K562 (cell line): Measurements from ENCODE around the gene KCNA2. TPM values are rescaled to one million over a fixed set of nuclear protein-coding genes. Genes with fewer than 3 reads are reported as not detected.

Experiments used
- ATAC-seq: fragments of 200-7000 bp; cut with Tn5 transposase; 3 replicates; pipeline ENCODE4 v1.9.1; 2020; ENCODE audit warnings: moderate library complexity
- BruUV-seq: library from RNA; stranded (reverse); fragments of 400-500 nt; replicated peaks from 2 replicates; lab custom pipeline; 2021; lab: Mats Ljungman, UMichigan
- CTCF ChIA-PET: fragments of 300-600 bp; formaldehyde crosslinking; extraction: SDS; loops from one replicate; lab custom pipeline; 2021; ENCODE audit warnings: low intra/inter-chr PET ratio; lab: Yijun Ruan, JAX
- POLR2A ChIA-PET: fragments of 300-600, 350-650 bp; sonication (Branson Sonifier 250); formaldehyde crosslinking; extraction: SDS; loops from one replicate; lab custom pipeline; 2021; ENCODE audit warnings: antibody characterized with exemption, inconsistent platforms; lab: Yijun Ruan, JAX
- DNase-seq, 4 experiments: peaks; one replicate each; pipeline versions ENCODE4 v3.0.0 to v3.0.0-alpha.2; 2011 to 2018; ENCODE audit warnings: low spot score in 3 of 4, mixed read lengths in 3 of 4; ENCODE audit errors: extremely low read depth in 1 of 4
- FAIRE-seq: peaks from 2 replicates; lab custom pipeline; 2011; peaks lifted over from hg19 to GRCh38; lab: Jason Lieb, UNC
- H2AFZ ChIP-seq: 2 replicates; pipeline ENCODE4 v1.6.0; 2011; ENCODE audit warnings: low read depth, low read length, control low read depth, inconsistent platforms
- H3K27ac ChIP-seq: fragments of 200-600 bp; 3 replicates; pipeline ENCODE4 v1.8.0; 2011; ENCODE audit warnings: low read depth, mild to moderate bottlenecking, control low read depth, inconsistent platforms, low read length, moderate library complexity, mixed read lengths; ENCODE audit errors: extremely low read depth
- H3K27me3 ChIP-seq, 2 experiments: fragments of 300-600 bp in 1 of 2; 2 replicates in 1 of 2; 3 replicates in 1 of 2; pipeline versions ENCODE4 v1.6.0 to v1.8.0; 2011; ENCODE audit warnings: inconsistent platforms in 2 of 2, low read length in 2 of 2, mild to moderate bottlenecking in 1 of 2, mixed read lengths in 1 of 2, moderate library complexity in 1 of 2; ENCODE audit not compliant: control insufficient read depth in 2 of 2, insufficient read depth in 2 of 2
- H3K36me3 ChIP-seq: fragments of 300-600 bp; 3 replicates; pipeline ENCODE4 v1.8.0; 2011; ENCODE audit warnings: mild to moderate bottlenecking, low read length, inconsistent platforms; ENCODE audit not compliant: control insufficient read depth, insufficient read depth
- H3K4me1 ChIP-seq, 2 experiments: fragments of 200-600 bp in 1 of 2; replicated peaks in 1 of 2; 2 replicates in 1 of 2; 3 replicates in 1 of 2; pipeline versions ENCODE4 v1.5.1 to v1.8.0; 2011; ENCODE audit warnings: inconsistent platforms in 2 of 2, low read length in 2 of 2, mild to moderate bottlenecking in 1 of 2, mixed read lengths in 1 of 2, moderate library complexity in 1 of 2; ENCODE audit not compliant: control insufficient read depth in 2 of 2, insufficient read depth in 2 of 2
- H3K4me2 ChIP-seq: 2 replicates; pipeline ENCODE4 v1.6.1; 2011; ENCODE audit warnings: low read length, control low read depth, inconsistent platforms, mixed read lengths; ENCODE audit not compliant: insufficient read depth
- H3K4me3 ChIP-seq: fragments of 200-600 bp; sonication (generic), shearing (Covaris generic); 2 replicates; pipeline ENCODE4 v1.5.1; 2016; ENCODE audit warnings: control low read depth, inconsistent platforms
- H3K79me2 ChIP-seq: fragments of 200-600 bp; 3 replicates; pipeline ENCODE4 v1.8.0; 2011; ENCODE audit warnings: low read length, inconsistent platforms; ENCODE audit not compliant: control insufficient read depth, insufficient read depth
- H3K9ac ChIP-seq, 2 experiments: 2 replicates each; pipeline versions ENCODE4 v1.6.0 to v1.6.1; 2011; ENCODE audit warnings: low read depth in 2 of 2, low read length in 2 of 2, control low read depth in 1 of 2, inconsistent platforms in 1 of 2, mild to moderate bottlenecking in 1 of 2, mixed read lengths in 1 of 2; ENCODE audit not compliant: insufficient read depth in 1 of 2
- H3K9me1 ChIP-seq: one replicate; pipeline ENCODE4 v1.6.0; 2011; ENCODE audit warnings: inconsistent platforms, mild to moderate bottlenecking, low read length, moderate library complexity; ENCODE audit not compliant: control insufficient read depth, insufficient read depth
- H3K9me3 ChIP-seq: replicated peaks from 2 replicates; pipeline ENCODE4 v1.5.1; 2011; ENCODE audit warnings: low read depth, low read length, inconsistent platforms; ENCODE audit not compliant: control insufficient read depth, insufficient read depth
- H4K20me1 ChIP-seq: replicated peaks from 2 replicates; pipeline ENCODE4 v1.6.1; 2011; ENCODE audit warnings: low read length, inconsistent platforms, mixed read lengths; ENCODE audit not compliant: control insufficient read depth, insufficient read depth
- CXXC5 ChIP-seq: fragments of 250-450 bp; sonication (Bioruptor Pico); IDR thresholded peaks from 2 replicates; pipeline ENCODE4 v1.8.0; 2022; ENCODE audit warnings: inconsistent platforms, mild to moderate bottlenecking, moderate library complexity
- ZNF436 ChIP-seq: fragments of 250-450, 450-650 bp; sonication (Bioruptor Pico); formaldehyde crosslinking; IDR thresholded peaks from 2 replicates; pipeline ENCODE4 v1.7.0; 2020; ENCODE audit warnings: mild to moderate bottlenecking
- WGBS: fragments of 100-300 bp; shearing (Covaris generic); methylation state at CpG from one replicate; pipeline ENCODE4 v1.1.6; 2016; ENCODE audit warnings: low coverage, mixed read lengths; ENCODE audit not compliant: insufficient coverage; ENCODE audit errors: missing lambda C conversion rate; 5-methylcytosine and 5-hydroxymethylcytosine counted together
- in situ Hi-C: fragments of 300-500 bp; cut with MboI; formaldehyde crosslinking; loops from 4 replicates; pipeline ENCODE4 v1.15.0; 2018; ENCODE audit warnings: inconsistent platforms, mixed read lengths
- intact Hi-C: fragments of 100-400 bp; cut with micrococcal nuclease; formaldehyde crosslinking; loops from 2 replicates; pipeline ENCODE4 v1.14.2; 2022
- polyA plus RNA-seq, 8 experiments: library from polyadenylated mRNA; depleted of rRNA in 4 of 8; stranded (reverse) in 5 of 8; unstranded in 3 of 8; fragments of >200 nt; fragmentation: Nextera tagmentation in 2 of 8; fragmentation: Illumina TruSeq in 1 of 8; extraction: Ambion mirVana in 2 of 8; extraction: Trizol in 1 of 8; gene quantifications; 2 replicates each; pipeline versions ENCODE4 v1.2.1 to v1.2.3, GENCODE V29; 2011 to 2014; ENCODE audit warnings: inconsistent platforms in 1 of 8, missing spikeins in 1 of 8
- total RNA-seq, 7 experiments: library from RNA; depleted of rRNA in 6 of 7; stranded (reverse); fragments of >200 nt in 6 of 7; fragmentation: Illumina TruSeq in 2 of 7; extraction: Trizol in 2 of 7; gene quantifications; 2 replicates each; pipeline versions ENCODE4 v1.2.1 to v1.2.3, GENCODE V29; 2011 to 2021; ENCODE audit warnings: low replicate concordance in 1 of 7
- TF ChIP-seq, protein P1 (sequence below): fragments of 250-450 bp; sonication (Bioruptor Pico); IDR thresholded peaks from 2 replicates; pipeline ENCODE4 v1.4.0; 2020; ENCODE audit warnings: mild to moderate bottlenecking, moderate library complexity
- TF ChIP-seq, protein P2 (sequence below): fragments of 200-800 bp; sonication (Bioruptor generic); IDR thresholded peaks from 2 replicates; pipeline ENCODE4 v1.6.1; 2016; ENCODE audit warnings: missing genetic modification characterization, missing compliant biosample characterization
- TF ChIP-seq, protein P3 (sequence below): sonication (generic); formaldehyde crosslinking; IDR thresholded peaks from 2 replicates; pipeline ENCODE4 v1.8.0; 2022; ENCODE audit warnings: mild to moderate bottlenecking, missing genetic modification reagents

The KCNA2 gene
- total and polyA plus RNA-seq, 9 of the 15 experiments (the other 6 are each of a cell fraction or from before 2014, with no cell fraction given), result not detected

DNA sequence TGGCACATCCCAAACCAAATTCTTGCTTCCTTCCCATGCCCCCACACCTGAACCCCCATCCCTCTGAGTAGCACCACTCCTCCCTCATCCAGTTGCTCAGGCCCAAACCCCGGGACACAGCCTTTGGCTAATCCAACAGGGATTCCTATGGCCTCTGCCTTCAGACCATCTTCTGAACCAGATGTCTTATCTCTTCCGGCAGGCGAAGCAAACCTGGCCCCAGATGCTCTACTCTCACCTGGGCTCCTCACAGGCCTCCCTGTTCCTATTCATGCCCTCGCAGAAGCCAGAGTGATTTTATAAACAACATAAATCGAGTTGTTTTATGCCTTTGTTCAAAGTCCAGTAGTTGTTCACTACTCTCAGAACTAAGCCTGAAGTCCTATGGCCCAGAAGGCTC, 12.5 kb upstream of the KCNA2 start:
- no peak for DNase-seq
- Histone ChIP-seq H3K9me1 (no peaks in the 10 kb centered on the region), H2AFZ (no peak overlapping the region), H3K36me3 (no peaks in the 10 kb centered on the region), H3K9me3 (no peaks in the 10 kb centered on the region), H3K79me2 (no peaks in the 10 kb centered on the region), H3K9ac (no peak overlapping the region), H3K4me2 (no peak overlapping the region), H3K4me3 (no peak overlapping the region), H3K27me3 (peaks cover 8 to 13% of the 10 kb centered on the region in 2 experiments; a peak in 4 of 5 replicates), H3K4me1 (peaks cover 20 to 22% of the 10 kb centered on the region in 2 experiments), H4K20me1 (no peaks in the 10 kb centered on the region; the same call in 1 of the 2 replicates), H3K27ac (no peak overlapping the region)
- ATAC-seq, result no peak
- no TSS peak for BruUV-seq
- in situ Hi-C loops (no loop called here), intact Hi-C loops (loop anchor here (1.0 to 5.0 kb wide), 3 partner anchors 148 to 374 kb away; no protein-coding TSS in a partner anchor)
- ChIA-PET POLR2A (interaction anchor here (0.5 to 1.1 kb wide), 4 partner anchors 147 to 446 kb away, joined by 3 to 5 read pairs (median 4); no protein-coding TSS in a partner anchor), CTCF (interaction anchor here (0.6 to 0.7 kb wide), 2 partner anchors 148 to 414 kb away, joined by 3 to 6 read pairs; no protein-coding TSS in a partner anchor)
- 32% methylated on average over 5 of the region's 5 CpGs for WGBS
- FAIRE-seq, result no peak
- TF ChIP-seq CXXC5 (no peak), ZNF436 (no peak)
- TF ChIP-seq, protein P1, sequence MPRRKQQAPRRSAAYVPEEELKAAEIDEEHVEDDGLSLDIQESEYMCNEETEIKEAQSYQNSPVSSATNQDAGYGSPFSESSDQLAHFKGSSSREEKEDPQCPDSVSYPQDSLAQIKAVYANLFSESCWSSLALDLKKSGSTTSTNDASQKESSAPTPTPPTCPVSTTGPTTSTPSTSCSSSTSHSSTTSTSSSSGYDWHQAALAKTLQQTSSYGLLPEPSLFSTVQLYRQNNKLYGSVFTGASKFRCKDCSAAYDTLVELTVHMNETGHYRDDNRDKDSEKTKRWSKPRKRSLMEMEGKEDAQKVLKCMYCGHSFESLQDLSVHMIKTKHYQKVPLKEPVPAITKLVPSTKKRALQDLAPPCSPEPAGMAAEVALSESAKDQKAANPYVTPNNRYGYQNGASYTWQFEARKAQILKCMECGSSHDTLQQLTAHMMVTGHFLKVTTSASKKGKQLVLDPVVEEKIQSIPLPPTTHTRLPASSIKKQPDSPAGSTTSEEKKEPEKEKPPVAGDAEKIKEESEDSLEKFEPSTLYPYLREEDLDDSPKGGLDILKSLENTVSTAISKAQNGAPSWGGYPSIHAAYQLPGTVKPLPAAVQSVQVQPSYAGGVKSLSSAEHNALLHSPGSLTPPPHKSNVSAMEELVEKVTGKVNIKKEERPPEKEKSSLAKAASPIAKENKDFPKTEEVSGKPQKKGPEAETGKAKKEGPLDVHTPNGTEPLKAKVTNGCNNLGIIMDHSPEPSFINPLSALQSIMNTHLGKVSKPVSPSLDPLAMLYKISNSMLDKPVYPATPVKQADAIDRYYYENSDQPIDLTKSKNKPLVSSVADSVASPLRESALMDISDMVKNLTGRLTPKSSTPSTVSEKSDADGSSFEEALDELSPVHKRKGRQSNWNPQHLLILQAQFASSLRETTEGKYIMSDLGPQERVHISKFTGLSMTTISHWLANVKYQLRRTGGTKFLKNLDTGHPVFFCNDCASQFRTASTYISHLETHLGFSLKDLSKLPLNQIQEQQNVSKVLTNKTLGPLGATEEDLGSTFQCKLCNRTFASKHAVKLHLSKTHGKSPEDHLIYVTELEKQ, result no peak
- TF ChIP-seq, protein P2, sequence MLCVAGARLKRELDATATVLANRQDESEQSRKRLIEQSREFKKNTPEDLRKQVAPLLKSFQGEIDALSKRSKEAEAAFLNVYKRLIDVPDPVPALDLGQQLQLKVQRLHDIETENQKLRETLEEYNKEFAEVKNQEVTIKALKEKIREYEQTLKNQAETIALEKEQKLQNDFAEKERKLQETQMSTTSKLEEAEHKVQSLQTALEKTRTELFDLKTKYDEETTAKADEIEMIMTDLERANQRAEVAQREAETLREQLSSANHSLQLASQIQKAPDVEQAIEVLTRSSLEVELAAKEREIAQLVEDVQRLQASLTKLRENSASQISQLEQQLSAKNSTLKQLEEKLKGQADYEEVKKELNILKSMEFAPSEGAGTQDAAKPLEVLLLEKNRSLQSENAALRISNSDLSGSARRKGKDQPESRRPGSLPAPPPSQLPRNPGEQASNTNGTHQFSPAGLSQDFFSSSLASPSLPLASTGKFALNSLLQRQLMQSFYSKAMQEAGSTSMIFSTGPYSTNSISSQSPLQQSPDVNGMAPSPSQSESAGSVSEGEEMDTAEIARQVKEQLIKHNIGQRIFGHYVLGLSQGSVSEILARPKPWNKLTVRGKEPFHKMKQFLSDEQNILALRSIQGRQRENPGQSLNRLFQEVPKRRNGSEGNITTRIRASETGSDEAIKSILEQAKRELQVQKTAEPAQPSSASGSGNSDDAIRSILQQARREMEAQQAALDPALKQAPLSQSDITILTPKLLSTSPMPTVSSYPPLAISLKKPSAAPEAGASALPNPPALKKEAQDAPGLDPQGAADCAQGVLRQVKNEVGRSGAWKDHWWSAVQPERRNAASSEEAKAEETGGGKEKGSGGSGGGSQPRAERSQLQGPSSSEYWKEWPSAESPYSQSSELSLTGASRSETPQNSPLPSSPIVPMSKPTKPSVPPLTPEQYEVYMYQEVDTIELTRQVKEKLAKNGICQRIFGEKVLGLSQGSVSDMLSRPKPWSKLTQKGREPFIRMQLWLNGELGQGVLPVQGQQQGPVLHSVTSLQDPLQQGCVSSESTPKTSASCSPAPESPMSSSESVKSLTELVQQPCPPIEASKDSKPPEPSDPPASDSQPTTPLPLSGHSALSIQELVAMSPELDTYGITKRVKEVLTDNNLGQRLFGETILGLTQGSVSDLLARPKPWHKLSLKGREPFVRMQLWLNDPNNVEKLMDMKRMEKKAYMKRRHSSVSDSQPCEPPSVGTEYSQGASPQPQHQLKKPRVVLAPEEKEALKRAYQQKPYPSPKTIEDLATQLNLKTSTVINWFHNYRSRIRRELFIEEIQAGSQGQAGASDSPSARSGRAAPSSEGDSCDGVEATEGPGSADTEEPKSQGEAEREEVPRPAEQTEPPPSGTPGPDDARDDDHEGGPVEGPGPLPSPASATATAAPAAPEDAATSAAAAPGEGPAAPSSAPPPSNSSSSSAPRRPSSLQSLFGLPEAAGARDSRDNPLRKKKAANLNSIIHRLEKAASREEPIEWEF (CRISPR knock-in tag), result no peak
- TF ChIP-seq, protein P3, sequence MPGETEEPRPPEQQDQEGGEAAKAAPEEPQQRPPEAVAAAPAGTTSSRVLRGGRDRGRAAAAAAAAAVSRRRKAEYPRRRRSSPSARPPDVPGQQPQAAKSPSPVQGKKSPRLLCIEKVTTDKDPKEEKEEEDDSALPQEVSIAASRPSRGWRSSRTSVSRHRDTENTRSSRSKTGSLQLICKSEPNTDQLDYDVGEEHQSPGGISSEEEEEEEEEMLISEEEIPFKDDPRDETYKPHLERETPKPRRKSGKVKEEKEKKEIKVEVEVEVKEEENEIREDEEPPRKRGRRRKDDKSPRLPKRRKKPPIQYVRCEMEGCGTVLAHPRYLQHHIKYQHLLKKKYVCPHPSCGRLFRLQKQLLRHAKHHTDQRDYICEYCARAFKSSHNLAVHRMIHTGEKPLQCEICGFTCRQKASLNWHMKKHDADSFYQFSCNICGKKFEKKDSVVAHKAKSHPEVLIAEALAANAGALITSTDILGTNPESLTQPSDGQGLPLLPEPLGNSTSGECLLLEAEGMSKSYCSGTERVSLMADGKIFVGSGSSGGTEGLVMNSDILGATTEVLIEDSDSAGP (CRISPR knock-in tag), result no peak
